ENCODE results near the gene TMEM143. TPM values are rescaled to one million over a fixed set of nuclear protein-coding genes. Genes with fewer than 3 reads are reported as not detected.

TMEM143 gene
- total RNA-seq, 4 donors from 2014 or later = 3.2 to 9.3 (median 6.2) TPM

GRCh38 chr19:48400018-48400742 lies 36.4 kb upstream of the TMEM143 start:
- 46 to 49% methylated on average over 12 to 14 of the region's 14 CpGs for WGBS, 2 donors
- Histone ChIP-seq H3K9me3 (no peaks in the 10 kb centered on the region), H3K4me3 (peak overlapping the region in 1 of 4 donors; percentile 36), H3K27me3 (peaks cover 9 to 42% (median 18%) of the 10 kb centered on the region in 4 donors), H3K27ac (peak overlapping the region in 3 of 4 donors; percentile 0 to 13 (median 11)), H3K4me1 (peaks cover 4 to 30% (median 7%) of the 10 kb centered on the region in 3 donors), H3K36me3 (no peaks in the 10 kb centered on the region)
- DNase-seq = no peak
- intact Hi-C loops (cut with DNase I) = no loop called here
- TF ChIP-seq POLR2A (IDR thresholded peaks at IDR 0.05) (no peak), CTCF (IDR thresholded peaks at IDR 0.05) (no peak)

- peaks cover 9 to 52% (median 29%) of the 10 kb centered on the region in 4 donors for H3K27me3 ChIP-seq
- peaks cover 15 to 46% (median 18%) of the 10 kb centered on the region in 3 donors for H3K4me1 ChIP-seq
- H3K4me3 ChIP-seq = peak overlapping the region; percentile 25 to 68 (median 44)
- H3K36me3 ChIP-seq = no peaks in the 10 kb centered on the region
- intact Hi-C loops (cut with DNase I) = no loop called here
- peak overlapping the region in 3 of 4 donors; percentile 50 to 63 (median 58) for H3K27ac ChIP-seq
- H3K9me3 ChIP-seq = no peaks in the 10 kb centered on the region
- TF ChIP-seq CTCF (IDR thresholded peaks at IDR 0.05) (no peak), POLR2A (IDR thresholded peaks at IDR 0.05) (peak in 2 of 4 donors; percentile 26 to 60)
- WGBS, 2 donors = 15 to 52% methylated on average over 9 to 34 of the region's 104 CpGs
- DNase-seq = no peak
These were observed 34.9 kb upstream of the TMEM143 start for GRCh38 chr19:48398375-48399235.

- Histone ChIP-seq H3K27me3 (peaks cover 9 to 58% (median 30%) of the 10 kb centered on the region in 4 donors), H3K4me1 (peaks cover 20 to 51% (median 21%) of the 10 kb centered on the region in 3 donors), H3K4me3 (peak overlapping the region; percentile 25 to 68 (median 44)), H3K9me3 (no peaks in the 10 kb centered on the region), H3K36me3 (no peaks in the 10 kb centered on the region), H3K27ac (peak overlapping the region in 3 of 4 donors; percentile 50 to 63 (median 58))
- 3 to 5% methylated on average over 12 to 16 of the region's 17 CpGs for WGBS, 2 donors
- no peak for TF ChIP-seq POLR2A (IDR thresholded peaks at IDR 0.05)
- TF ChIP-seq CTCF (IDR thresholded peaks at IDR 0.05) = no peak
- no peak for DNase-seq
- intact Hi-C loops (cut with DNase I) = no loop called here
These were observed 34.3 kb upstream of the TMEM143 start for GRCh38 chr19:48398102-48398374.

GRCh38 chr19:48397263-48398101 lies 33.7 kb upstream of the TMEM143 start:
- H3K36me3 ChIP-seq = no peaks in the 10 kb centered on the region
- WGBS, 2 donors = 51 to 56% methylated on average over 22 of the region's 22 CpGs
- TF ChIP-seq CTCF (IDR thresholded peaks at IDR 0.05) (no peak), POLR2A (IDR thresholded peaks at IDR 0.05) (no peak)
- DNase-seq = no peak
- peaks cover 9 to 63% (median 30%) of the 10 kb centered on the region in 4 donors for H3K27me3 ChIP-seq
- no peak overlapping the region for H3K27ac ChIP-seq
- H3K4me1 ChIP-seq = peaks cover 20 to 51% (median 21%) of the 10 kb centered on the region in 3 donors
- no peaks in the 10 kb centered on the region for H3K9me3 ChIP-seq
- H3K4me3 ChIP-seq = peak overlapping the region; percentile 25 to 68 (median 44)
- intact Hi-C loops (cut with DNase I) = no loop called here

All from esophagus squamous epithelium (tissue), 5 donors.